ENCODE measurements around the gene PLA2G2F. TPM values are rescaled to one million over a fixed set of nuclear protein-coding genes. Genes with fewer than 3 reads are reported as not detected.

Gene PLA2G2F
- total RNA-seq, 1 donor from 2014 or later, result not detected

DNA sequence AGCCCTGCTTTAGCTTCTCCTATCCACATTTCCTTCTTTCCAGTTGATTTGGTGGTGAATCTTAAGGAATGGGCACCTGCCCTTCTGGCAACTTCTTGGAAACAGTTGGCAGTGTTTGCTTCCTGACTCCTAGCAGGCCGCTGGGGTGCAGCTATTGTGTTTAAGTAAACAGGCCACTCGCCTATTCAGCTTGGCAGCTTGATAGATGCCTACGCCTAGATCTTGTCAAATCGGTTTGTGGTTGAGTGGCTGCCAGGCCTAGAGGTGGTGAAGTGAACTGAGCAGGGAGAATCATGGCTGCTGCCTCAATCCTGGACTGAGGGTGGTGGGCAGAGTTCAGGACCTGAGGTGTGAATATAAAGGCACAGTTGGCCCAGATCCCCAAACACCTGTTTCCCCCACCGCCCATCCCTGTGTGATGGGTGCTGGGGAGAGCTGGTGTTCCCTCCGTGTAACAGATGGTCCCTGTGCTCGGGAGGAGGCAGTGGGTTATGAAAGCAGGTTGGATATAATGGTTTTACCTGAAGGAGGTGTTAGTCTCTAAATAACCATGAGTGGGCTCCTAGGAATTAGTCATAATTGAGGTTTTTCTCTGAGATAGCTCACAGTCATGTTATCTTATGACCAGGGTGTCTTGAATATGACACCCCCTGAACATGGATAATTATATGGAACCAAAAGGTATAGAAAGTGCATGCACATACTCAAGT lies 48.1 kb downstream of the PLA2G2F start:
- no peak for DNase-seq (ENCODE audit: extremely low read depth, low read depth, low spot score)

DNA sequence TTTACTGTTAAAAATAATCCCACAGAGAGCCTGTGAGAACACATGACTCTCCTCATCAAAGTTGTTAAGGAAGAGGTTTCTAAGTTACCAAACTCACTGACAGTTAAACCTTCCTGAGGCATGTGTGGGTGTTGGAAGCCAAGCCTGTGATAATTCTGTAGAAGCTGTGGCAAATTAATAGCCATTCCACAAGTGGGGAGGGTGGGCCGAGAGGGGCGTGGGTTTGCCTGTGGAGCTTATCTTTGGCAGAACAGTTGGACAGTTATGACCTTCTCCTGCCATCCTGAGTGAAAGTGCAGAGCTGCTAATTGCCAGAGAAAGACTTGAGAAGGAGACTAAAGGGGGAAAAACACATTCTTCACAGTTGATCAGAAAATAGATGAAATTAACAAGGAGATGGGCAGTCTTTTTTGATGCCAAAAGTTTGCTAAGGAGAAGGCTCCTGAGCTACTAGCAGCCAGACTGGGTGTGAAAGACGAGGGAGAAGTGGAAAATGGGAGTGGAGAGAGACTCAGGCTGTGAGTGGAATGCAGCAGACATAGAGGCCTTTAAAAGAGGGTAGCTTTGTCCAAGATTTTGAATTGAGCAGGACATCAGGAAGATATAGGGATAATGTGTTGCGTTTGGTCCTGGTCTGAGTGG lies 48.8 kb downstream of the PLA2G2F start:
- DNase-seq (ENCODE audit: extremely low read depth, low read depth, low spot score), result no peak

DNA sequence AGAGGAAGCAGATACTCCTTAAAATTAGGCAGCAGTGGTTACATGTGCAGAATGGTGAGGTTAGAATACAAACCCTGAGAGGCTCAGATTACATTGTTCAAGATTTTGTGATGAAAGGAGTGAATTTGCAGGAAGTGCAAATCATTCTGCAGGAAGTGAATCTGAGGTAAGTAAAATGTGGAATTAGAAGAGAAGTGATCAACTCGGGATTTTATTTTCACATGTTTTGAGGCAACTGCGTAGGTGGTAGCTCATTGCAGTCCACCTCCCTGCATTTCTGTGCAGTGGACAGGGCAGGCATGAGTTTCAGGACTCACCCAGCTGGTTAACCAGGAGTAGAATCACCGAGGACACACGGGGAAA lies 49.3 kb downstream of the PLA2G2F start:
- DNase-seq (ENCODE audit: extremely low read depth, low read depth, low spot score), result no peak

DNA sequence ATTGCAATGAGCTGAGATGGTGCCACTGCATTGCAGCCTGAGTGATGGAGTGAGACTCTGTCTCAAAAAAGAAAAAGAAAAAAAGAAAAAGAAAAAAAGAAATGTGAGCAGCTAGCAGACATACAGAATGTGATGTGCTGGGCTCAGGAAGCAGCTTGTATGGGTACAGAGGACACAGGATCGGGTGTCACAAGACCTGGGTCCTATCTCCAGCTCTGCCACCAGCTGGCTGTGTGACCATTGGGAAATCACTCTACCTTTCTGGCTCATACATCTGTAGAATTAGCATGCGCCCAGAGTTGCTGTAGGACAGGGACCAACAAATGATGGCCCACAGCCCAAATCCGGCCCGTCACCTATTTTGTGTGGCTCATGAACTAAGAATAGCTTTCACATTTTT lies 50.5 kb downstream of the PLA2G2F start:
- DNase-seq (ENCODE audit: extremely low read depth, low read depth, low spot score), result no peak

DNA sequence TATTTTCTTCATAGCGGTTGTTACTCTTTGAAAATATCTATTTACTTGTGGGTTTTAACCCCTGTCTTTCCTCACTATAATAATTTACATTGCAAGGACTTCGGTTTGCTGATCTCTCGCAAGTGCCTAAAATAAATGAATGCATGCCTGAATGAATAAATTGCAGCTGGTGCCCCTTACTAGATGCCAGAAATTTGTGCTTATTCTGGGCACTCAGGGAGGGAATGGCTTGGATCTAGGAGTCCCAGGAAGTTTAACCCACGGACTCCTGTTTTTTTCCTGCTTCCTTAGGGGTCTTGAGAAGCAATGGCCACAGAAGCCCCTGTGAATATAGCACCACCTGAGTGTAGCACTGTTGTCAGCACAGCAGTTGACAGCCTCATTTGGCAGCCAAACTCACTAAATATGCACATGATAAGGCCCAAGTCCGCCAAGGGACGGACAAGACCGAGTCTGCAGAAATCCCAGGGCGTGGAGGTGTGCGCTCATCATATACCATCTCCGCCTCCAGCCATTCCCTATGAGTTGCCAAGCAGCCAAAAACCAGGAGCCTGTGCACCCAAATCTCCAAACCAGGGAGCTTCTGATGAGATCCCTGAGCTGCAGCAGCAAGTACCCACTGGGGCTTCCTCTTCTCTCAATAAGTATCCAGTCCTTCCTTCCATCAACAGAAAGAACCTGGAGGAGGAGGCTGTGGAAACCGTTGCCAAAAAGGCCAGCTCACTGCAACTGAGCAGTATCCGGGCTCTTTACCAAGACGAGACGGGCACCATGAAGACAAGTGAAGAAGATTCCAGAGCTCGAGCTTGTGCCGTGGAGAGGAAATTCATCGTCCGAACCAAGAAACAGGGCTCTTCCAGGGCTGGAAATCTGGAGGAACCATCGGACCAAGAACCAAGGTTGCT lies 51.4 kb downstream of the PLA2G2F start:
- no peak for DNase-seq (ENCODE audit: extremely low read depth, low read depth, low spot score)

DNA sequence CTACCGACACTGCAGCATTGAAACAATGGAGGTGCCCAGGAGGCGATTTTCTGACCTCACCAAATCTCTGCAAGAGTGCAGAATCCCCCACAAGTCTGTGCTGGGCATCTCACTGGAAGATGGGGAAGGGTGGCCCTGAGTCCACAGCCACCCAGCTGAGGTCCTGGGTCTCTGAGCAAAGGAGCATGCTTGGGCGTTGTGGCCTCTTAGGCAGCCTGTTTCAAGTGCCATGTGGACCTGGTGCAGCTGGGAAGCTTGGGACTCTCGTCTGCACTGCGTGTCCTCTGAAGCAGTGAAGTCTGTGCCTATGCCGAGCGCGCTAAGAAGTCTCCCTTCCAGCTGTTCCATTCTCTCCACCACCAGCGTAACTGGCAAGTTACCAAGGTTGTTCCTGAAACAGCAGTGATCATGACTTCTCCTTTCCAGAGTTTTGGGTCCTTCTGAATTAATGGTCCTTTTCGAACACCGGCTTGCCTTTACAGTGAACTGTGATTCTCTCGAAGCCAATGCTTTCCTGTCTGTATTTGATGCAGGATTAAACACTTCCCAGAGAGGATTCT lies 52.2 kb downstream of the PLA2G2F start:
- no peak for DNase-seq (ENCODE audit: extremely low read depth, low read depth, low spot score)

DNA sequence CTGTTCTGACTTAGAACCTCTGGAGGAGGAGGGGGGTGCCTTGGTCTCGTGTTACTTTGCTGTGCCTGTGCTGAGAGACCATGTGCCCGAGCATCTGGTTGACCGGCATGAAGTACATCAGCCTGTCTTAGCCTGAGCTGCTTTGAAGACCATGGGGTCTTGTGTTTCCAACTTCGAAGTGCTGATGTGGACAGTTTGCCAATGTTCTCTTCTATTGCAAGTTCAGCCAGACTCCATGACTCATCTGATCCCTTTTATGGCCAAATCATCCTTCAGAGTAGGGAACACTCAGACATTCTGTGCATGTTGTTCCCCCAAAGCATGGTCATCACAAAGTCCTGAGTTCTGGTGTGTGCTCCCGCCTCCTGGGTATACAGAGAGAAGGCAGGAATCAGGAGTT lies 53.2 kb downstream of the PLA2G2F start:
- no peak for DNase-seq (ENCODE audit: extremely low read depth, low read depth, low spot score)

DNA sequence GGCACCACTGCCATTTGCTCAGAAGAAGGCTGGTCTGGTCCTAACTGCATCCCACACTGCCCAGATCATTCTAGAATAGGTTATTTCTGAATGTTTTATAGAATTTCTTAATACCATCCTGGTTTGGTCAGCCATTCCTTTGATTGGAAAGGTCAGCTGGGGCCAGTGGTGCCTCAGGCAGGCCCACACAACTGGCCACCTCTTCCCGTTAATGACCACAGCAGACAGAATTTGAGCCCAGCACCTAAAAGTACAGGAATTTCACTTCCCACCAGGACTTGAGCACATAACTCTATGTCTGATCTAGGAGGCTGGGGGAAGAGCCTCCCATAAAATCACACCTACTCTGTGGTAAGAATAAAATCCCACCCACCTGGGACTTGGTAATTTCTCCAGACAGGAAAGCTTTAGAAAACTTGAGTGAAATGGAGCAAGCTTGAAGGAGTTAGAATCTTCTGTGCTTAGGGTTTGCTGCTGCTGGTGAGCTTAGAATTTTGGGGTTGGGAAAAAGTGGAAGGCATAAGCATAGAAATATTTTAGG lies 53.8 kb downstream of the PLA2G2F start:
- no peak for DNase-seq (ENCODE audit: extremely low read depth, low read depth, low spot score)

DNA sequence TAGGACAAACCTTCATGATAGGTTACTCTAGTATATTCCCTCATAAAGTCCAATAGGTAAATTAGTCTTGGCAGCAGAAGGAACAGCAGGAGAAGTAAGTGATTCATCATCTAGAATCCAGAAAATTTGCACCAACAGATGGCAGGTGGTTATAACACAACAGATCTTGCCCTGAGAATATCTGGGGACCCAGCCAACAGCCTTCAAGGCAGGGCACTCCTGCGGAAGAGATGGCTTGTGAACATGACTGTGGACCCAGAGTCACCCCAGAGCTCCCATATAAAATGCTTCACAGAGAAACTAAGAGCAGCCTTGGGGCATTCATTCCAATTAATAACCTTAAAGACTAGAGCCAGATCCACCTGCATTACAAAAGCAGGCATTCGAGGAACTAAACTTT lies 55.1 kb downstream of the PLA2G2F start:
- no peak for DNase-seq (ENCODE audit: extremely low read depth, low read depth, low spot score)

DNA sequence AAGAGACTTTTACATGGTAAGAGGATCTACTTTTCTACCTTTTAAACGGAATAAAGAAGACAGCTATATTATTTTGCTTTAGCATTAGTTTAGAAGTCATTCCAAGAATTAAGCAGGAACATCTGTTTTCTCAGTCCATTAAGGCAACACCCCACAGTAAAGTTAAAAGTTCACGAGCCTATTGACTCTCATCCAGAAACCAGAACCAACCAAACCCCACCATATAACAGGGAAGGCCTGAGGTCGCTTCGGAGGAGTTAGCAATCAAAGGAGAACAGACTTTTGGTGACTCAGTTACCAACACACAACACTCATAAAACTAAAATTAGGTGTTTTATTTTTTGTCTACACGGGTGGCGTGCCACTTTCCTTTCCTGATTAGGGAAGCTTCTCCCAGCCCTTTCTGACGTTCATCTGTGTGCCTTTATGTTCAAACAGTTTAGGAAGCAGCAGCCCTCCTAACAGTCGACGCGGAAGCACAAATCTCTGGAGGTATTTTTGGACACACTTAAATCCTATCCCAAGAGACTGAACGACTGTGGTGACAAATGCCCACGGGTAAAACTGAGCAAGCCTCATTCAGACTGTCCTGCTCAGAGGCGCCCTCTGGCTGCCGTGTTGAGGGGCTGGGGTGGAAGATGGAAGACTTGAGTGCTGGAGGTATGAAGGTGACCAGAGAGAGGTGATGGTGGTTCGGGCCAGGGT lies 55.8 kb downstream of the PLA2G2F start:
- DNase-seq (ENCODE audit: extremely low read depth, low read depth, low spot score), result peak; percentile 4

DNA sequence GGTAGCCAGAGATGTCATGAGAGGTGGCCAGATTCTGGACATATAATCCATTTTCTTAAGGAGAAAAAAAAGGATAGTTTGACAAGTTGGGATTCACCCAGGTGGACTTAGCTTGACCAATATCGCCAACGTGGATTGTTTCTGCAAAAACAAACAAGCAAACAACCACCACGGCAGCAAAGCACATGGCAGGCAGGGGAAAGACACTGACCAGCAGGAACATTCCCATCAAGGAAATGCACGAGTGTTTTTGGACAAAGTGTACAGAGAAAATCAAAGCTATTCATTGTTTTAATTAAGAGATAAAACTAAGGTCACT lies 56.3 kb downstream of the PLA2G2F start:
- DNase-seq (ENCODE audit: extremely low read depth, low read depth, low spot score), result no peak

DNA sequence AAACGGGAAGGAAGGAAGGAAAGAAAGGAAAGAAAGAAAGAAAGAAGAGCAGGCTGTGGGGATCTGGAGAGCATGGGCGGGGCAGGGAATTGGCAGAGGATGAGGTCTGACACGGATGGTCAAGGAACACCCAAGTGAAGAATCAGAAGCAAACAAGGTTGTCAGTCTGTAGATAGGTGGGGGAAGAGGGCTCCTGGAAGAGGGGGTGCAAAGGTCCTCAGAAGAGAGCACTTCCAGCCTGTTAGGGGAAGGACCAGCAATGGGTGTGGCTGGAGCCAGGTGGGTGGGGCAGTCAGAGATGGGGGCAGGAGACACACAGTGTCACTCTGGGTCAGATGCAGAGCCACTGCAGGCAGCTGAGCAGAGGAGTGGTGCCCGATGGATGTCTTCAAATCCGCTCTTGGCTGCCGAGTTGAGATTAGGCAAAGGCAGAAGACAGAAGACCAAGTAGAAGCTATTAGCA lies 58.2 kb downstream of the PLA2G2F start:
- DNase-seq (ENCODE audit: extremely low read depth, low read depth, low spot score), result no peak

DNA sequence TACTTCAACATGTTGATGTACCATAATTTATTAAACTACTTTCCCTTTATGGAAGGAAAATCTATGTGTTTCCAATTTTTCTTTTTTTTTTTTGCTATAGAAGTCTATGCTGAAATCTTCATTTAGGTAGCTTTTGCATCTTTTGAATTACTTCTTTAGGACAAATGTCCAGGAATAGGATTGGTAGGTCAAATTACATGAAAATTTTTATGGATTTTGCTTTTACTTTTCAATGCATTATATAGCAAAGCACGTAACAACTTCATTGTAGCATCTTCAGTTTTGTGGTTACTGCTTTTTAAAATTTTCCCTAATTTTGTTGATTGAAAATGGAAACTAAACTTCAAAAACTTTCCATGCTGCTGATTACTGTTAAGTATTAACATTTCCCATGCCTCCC lies 59.2 kb downstream of the PLA2G2F start:
- DNase-seq (ENCODE audit: extremely low read depth, low read depth, low spot score), result no peak

DNA sequence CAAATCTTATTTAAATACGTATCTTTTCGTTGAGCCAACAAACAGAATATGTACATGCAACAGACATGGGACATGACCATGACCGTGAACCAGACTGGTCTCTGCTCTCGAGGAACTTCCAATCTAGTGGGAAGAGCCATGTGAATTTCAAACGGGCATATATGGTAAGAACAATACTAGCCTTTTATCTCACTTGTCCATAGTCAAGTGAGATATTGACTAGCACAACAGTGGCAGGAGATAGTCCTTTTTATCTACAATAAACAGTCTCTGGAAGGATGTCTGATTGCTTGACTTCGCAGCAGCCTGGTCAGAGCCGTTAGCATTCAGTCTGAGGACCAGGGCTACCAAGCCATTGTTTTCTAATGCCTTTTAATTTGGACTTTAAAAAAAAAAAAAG lies 59.8 kb downstream of the PLA2G2F start:
- no peak for DNase-seq (ENCODE audit: extremely low read depth, low read depth, low spot score)

DNA sequence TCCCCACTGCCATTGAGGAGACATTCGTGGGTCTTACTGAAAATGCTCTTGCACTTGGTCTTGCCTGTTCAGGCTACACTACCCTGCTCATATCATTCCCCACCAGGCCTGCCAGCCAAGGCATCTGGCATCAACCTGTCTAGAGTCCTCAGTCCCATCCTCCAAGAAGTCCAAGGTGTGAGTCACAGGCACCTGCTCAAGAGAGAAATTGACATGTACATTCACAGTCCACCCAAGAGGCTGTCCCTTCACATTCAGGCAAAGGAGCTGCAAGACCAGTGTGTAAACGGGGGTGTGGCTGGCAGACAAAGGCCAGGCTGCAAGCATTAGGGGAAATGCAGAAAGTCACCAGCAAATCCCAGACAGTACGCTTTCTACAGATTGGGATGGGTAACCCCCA lies 60.3 kb downstream of the PLA2G2F start:
- DNase-seq (ENCODE audit: extremely low read depth, low read depth, low spot score), result no peak

DNA sequence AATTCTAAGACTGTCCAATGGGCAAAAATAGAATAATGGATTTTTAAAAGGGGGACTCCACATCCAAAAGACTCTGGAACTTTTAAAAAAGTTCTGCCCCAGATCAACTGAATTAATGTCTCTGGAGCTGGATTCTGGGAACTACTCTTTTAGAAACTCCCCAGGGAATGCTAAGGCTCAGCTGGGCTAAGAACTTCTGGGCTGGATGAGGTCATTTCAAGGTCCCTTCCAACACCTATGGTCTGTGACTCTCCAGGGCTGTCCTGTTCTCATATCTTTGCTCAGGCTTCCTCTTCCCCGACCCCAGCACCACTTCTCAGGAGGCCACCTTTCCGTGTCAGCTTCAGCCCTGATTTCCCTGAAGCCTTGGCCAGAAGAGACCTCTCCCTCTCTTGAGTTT lies 60.7 kb downstream of the PLA2G2F start:
- DNase-seq (ENCODE audit: extremely low read depth, low read depth, low spot score), result no peak

Other genes with a start within 250 kb of the PLA2G2F start
- not detected in 2 replicates for gene PLA2G2E, start 215.7 kb upstream of the PLA2G2F start, total RNA-seq
- gene PLA2G2A, start 159.7 kb upstream of the PLA2G2F start, total RNA-seq, result not detected in 2 replicates
- 0.70 TPM in 1 of 2 replicates, not detected in the other for gene PLA2G5, start 69.1 kb upstream of the PLA2G2F start, total RNA-seq
- gene PLA2G2D, start 19.8 kb upstream of the PLA2G2F start, total RNA-seq, result not detected in 2 replicates
- 0.06 and 0.24 TPM in 2 replicates for gene UBXN10, start 46.8 kb downstream of the PLA2G2F start, total RNA-seq
- not detected in 2 replicates for gene PLA2G2C, start 47.2 kb downstream of the PLA2G2F start, total RNA-seq
- not detected in 2 replicates for gene VWA5B1, start 151.6 kb downstream of the PLA2G2F start, total RNA-seq

Data from glomerular endothelial cell (primary cell).